ENCODE results near the gene LETM1.
A peak's percentile ranks its signal among the peaks of the same experiment; 100 is the strongest.

Gene LETM1

GRCh38 chr4:1810765-1811164 lies 45.2 kb downstream of the LETM1 start:
- DNase-seq (ENCODE audit: low read depth), result no peak
- Histone ChIP-seq H3K9me3 (ENCODE audit: control insufficient read depth, low read length) (no peaks in the 10 kb centered on the region), H3K36me3 (ENCODE audit: control insufficient read depth, insufficient read depth, low read length, severe bottlenecking) (peaks cover 38% of the 10 kb centered on the region), H3K4me3 (ENCODE audit: low read length) (no peak overlapping the region), H3K27me3 (replicated peaks; ENCODE audit: control insufficient read depth, insufficient read depth, low read length) (no peaks in the 10 kb centered on the region), H3K4me1 (ENCODE audit: control insufficient read depth, insufficient read depth, low read length) (peaks cover 8% of the 10 kb centered on the region), H3K9ac (ENCODE audit: low read length) (no peak overlapping the region)

GRCh38 chr4:1809754-1810502 lies 46.0 kb downstream of the LETM1 start:
- Histone ChIP-seq H3K4me1 (ENCODE audit: control insufficient read depth, insufficient read depth, low read length) (peaks cover 8% of the 10 kb centered on the region), H3K9me3 (ENCODE audit: control insufficient read depth, low read length) (no peaks in the 10 kb centered on the region), H3K36me3 (ENCODE audit: control insufficient read depth, insufficient read depth, low read length, severe bottlenecking) (peaks cover 30% of the 10 kb centered on the region), H3K4me3 (ENCODE audit: low read length) (no peak overlapping the region), H3K27me3 (replicated peaks; ENCODE audit: control insufficient read depth, insufficient read depth, low read length) (no peaks in the 10 kb centered on the region), H3K9ac (ENCODE audit: low read length) (no peak overlapping the region)
- DNase-seq (ENCODE audit: low read depth), result peak; percentile 75

GRCh38 chr4:1808851-1809753 lies 46.9 kb downstream of the LETM1 start:
- no peak for DNase-seq (ENCODE audit: low read depth)
- no peak overlapping the region for H3K4me3 ChIP-seq (ENCODE audit: low read length)
- H3K9ac ChIP-seq (ENCODE audit: low read length), result no peak overlapping the region
- no peaks in the 10 kb centered on the region for H3K27me3 ChIP-seq (replicated peaks; ENCODE audit: control insufficient read depth, insufficient read depth, low read length)
- H3K9me3 ChIP-seq (ENCODE audit: control insufficient read depth, low read length), result no peaks in the 10 kb centered on the region
- H3K36me3 ChIP-seq (ENCODE audit: control insufficient read depth, insufficient read depth, low read length, severe bottlenecking), result peaks cover 21% of the 10 kb centered on the region
- peaks cover 8% of the 10 kb centered on the region for H3K4me1 ChIP-seq (ENCODE audit: control insufficient read depth, insufficient read depth, low read length)

GRCh38 chr4:1808396-1808795 lies 47.6 kb downstream of the LETM1 start:
- H3K9ac ChIP-seq (ENCODE audit: low read length), result no peak overlapping the region
- H3K36me3 ChIP-seq (ENCODE audit: control insufficient read depth, insufficient read depth, low read length, severe bottlenecking), result peaks cover 14% of the 10 kb centered on the region
- peaks cover 8% of the 10 kb centered on the region for H3K4me1 ChIP-seq (ENCODE audit: control insufficient read depth, insufficient read depth, low read length)
- no peaks in the 10 kb centered on the region for H3K27me3 ChIP-seq (replicated peaks; ENCODE audit: control insufficient read depth, insufficient read depth, low read length)
- no peak for DNase-seq (ENCODE audit: low read depth)
- H3K9me3 ChIP-seq (ENCODE audit: control insufficient read depth, low read length), result no peaks in the 10 kb centered on the region
- no peak overlapping the region for H3K4me3 ChIP-seq (ENCODE audit: low read length)

GRCh38 chr4:1807332-1807777 lies 48.6 kb downstream of the LETM1 start:
- H3K27me3 ChIP-seq (replicated peaks; ENCODE audit: control insufficient read depth, insufficient read depth, low read length), result no peaks in the 10 kb centered on the region
- H3K36me3 ChIP-seq (ENCODE audit: control insufficient read depth, insufficient read depth, low read length, severe bottlenecking), result peaks cover 6% of the 10 kb centered on the region
- no peak overlapping the region for H3K4me3 ChIP-seq (ENCODE audit: low read length)
- H3K9ac ChIP-seq (ENCODE audit: low read length), result no peak overlapping the region
- peaks cover 9% of the 10 kb centered on the region for H3K4me1 ChIP-seq (ENCODE audit: control insufficient read depth, insufficient read depth, low read length)
- no peak for DNase-seq (ENCODE audit: low read depth)
- no peaks in the 10 kb centered on the region for H3K9me3 ChIP-seq (ENCODE audit: control insufficient read depth, low read length)

GRCh38 chr4:1806596-1807331 lies 49.2 kb downstream of the LETM1 start:
- H3K9me3 ChIP-seq (ENCODE audit: control insufficient read depth, low read length), result no peaks in the 10 kb centered on the region
- no peak overlapping the region for H3K9ac ChIP-seq (ENCODE audit: low read length)
- peaks cover 4% of the 10 kb centered on the region for H3K27me3 ChIP-seq (replicated peaks; ENCODE audit: control insufficient read depth, insufficient read depth, low read length)
- no peak for DNase-seq (ENCODE audit: low read depth)
- peaks cover 4% of the 10 kb centered on the region for H3K36me3 ChIP-seq (ENCODE audit: control insufficient read depth, insufficient read depth, low read length, severe bottlenecking)
- H3K4me3 ChIP-seq (ENCODE audit: low read length), result no peak overlapping the region
- H3K4me1 ChIP-seq (ENCODE audit: control insufficient read depth, insufficient read depth, low read length), result peaks cover 14% of the 10 kb centered on the region

- no peak for DNase-seq (ENCODE audit: low read depth)
- Histone ChIP-seq H3K4me1 (ENCODE audit: control insufficient read depth, insufficient read depth, low read length) (peaks cover 13% of the 10 kb centered on the region), H3K27me3 (replicated peaks; ENCODE audit: control insufficient read depth, insufficient read depth, low read length) (peaks cover 4% of the 10 kb centered on the region), H3K9ac (ENCODE audit: low read length) (no peak overlapping the region), H3K4me3 (ENCODE audit: low read length) (no peak overlapping the region), H3K9me3 (ENCODE audit: control insufficient read depth, low read length) (no peaks in the 10 kb centered on the region), H3K36me3 (ENCODE audit: control insufficient read depth, insufficient read depth, low read length, severe bottlenecking) (peaks cover 4% of the 10 kb centered on the region)
These were observed 49.8 kb downstream of the LETM1 start for GRCh38 chr4:1806223-1806564.

- peaks cover 4% of the 10 kb centered on the region for H3K27me3 ChIP-seq (replicated peaks; ENCODE audit: control insufficient read depth, insufficient read depth, low read length)
- H3K9me3 ChIP-seq (ENCODE audit: control insufficient read depth, low read length), result no peaks in the 10 kb centered on the region
- peaks cover under 1% of the 10 kb centered on the region for H3K36me3 ChIP-seq (ENCODE audit: control insufficient read depth, insufficient read depth, low read length, severe bottlenecking)
- H3K4me3 ChIP-seq (ENCODE audit: low read length), result no peak overlapping the region
- H3K9ac ChIP-seq (ENCODE audit: low read length), result no peak overlapping the region
- no peak for DNase-seq (ENCODE audit: low read depth)
- peaks cover 10% of the 10 kb centered on the region for H3K4me1 ChIP-seq (ENCODE audit: control insufficient read depth, insufficient read depth, low read length)
These were observed 50.3 kb downstream of the LETM1 start for GRCh38 chr4:1805493-1806222.

- no peak overlapping the region for H3K4me3 ChIP-seq (ENCODE audit: low read length)
- H3K4me1 ChIP-seq (ENCODE audit: control insufficient read depth, insufficient read depth, low read length), result peaks cover 10% of the 10 kb centered on the region
- DNase-seq (ENCODE audit: low read depth), result no peak
- no peaks in the 10 kb centered on the region for H3K9me3 ChIP-seq (ENCODE audit: control insufficient read depth, low read length)
- H3K27me3 ChIP-seq (replicated peaks; ENCODE audit: control insufficient read depth, insufficient read depth, low read length), result peaks cover 4% of the 10 kb centered on the region
- no peak overlapping the region for H3K9ac ChIP-seq (ENCODE audit: low read length)
- no peaks in the 10 kb centered on the region for H3K36me3 ChIP-seq (ENCODE audit: control insufficient read depth, insufficient read depth, low read length, severe bottlenecking)
These were observed 51.1 kb downstream of the LETM1 start for GRCh38 chr4:1804638-1805492.
